Kidney glomerular epithelial cell (primary cell): ENCODE results near the gene PRDM16.

Source experiments
- DNase-seq: peaks from one replicate; lab custom pipeline; 2025; lab: John Stamatoyannopoulos, UW

Gene PRDM16

DNA sequence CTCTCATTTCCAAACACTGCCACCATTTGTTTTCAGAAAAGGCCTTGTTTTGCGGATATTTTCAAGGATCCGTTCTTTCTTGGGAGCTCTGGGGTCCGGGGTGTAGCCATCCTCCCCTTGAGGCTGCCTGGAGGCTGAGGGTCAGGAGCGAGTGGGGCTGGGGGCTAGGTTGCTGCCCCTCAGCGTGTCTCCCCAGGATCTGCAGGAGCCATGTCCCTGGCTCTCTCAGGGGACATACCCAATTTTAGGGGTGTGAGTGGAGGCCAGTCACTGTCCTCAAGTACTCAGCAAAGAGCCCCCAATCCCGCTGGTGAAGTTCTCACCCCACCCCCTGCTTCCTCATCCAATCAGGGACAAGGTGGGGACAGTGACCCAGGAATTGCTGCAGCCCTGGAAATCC, 15.0 kb upstream of the PRDM16 start:
- no peak for DNase-seq

- DNase-seq: no peak
Measured at GRCh38 chr1:3054474-3054873, 14.5 kb upstream of the PRDM16 start.

GRCh38 chr1:3055051-3055450, 14.0 kb upstream of the PRDM16 start:
- DNase-seq: no peak

DNA sequence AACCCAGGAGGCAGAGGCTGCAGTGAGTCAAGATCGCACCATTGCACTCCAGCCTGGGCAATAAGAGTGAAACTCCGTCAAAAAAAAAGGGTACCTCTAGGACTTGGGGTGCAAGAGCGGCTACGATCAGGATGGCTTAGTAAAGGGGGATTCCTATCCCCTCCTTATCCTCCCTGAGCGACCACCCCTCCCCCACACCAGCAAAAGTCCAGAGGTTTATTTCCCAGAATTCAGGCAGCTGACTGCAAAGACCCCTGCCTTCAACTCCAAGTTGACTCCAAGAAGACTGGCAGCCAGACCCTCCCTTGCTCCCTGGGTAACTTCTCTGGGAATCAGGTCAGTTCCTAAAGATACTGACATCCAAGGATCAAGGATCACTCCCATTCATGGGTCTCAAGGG, 12.4 kb upstream of the PRDM16 start:
- no peak for DNase-seq

- no peak for DNase-seq
Measured at GRCh38 chr1:3058263-3059030, 10.6 kb upstream of the PRDM16 start.

DNA sequence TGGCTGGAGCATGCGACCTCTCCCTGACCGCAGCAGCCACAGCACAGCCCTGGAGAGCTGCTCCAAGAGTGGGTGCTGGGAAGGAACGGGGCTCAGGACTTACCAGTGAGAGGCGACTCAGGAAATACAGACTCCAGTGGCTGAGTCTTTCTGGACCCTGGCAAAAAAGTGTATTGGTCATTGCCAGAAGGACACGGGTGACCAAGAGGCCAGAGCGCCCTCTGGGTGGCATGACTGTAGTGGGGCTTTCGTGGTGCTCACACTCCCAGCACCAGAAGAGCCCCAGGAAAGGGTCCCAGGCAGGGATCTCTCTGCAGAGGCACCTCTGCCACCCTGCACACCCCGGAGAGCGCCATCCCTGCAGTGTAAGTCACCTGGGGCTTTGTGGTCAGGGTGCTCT, 8.9 kb upstream of the PRDM16 start:
- no peak for DNase-seq

GRCh38 chr1:3060601-3061551, 8.1 kb upstream of the PRDM16 start:
- DNase-seq: no peak

DNA sequence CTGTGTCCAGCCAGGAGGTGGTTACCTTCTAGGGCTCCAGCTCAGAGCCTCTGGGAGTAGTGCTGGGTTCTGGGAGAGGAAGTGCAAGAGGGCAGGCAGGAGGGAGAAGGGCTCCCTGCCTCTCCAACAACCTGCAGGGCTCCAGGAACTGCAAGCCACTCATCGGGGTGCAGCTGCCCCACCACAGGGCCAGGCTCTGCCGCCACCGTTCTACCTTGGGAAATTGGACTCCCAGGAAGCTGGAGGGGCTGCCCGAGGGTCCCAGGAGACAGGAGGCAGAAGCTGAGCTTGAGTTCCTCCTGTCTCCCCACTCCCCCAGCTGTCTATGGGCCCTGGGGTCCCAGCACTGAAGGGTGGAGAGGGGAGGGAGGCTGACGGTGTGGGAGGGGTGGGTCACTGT, 7.4 kb upstream of the PRDM16 start:
- DNase-seq: no peak

DNA sequence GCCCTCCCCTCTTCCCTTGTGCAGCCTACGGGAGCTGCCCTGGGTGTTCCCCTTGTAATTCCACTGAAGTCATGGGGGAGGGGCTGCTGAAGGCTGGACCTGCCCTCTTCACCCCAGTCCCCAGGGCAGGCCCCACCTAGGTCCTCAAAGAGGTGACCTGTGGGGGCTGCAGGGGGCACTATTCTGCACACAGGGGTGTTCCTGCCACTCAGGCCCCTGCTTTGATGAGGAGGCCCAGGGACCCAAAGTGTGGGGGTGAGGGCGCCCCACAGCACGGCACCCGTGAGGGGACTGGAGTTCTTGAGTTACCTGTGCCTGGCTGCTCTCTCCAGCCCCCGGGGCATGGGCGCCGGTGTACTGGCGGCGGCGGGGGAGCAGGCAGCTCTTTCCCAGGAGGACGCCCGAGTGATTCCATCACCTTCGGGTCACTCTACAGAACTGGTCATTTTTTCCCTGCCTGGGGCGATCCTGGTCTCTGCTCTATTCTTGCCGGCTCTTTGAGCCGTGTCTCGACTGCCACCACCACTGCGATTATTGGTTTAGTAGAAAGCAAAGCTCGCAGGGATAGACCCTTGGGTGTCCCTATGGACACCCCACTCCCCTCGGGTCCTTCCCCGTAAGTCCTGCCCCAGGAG, 6.9 kb upstream of the PRDM16 start:
- DNase-seq: no peak

- no peak for DNase-seq
Measured at GRCh38 chr1:3062616-3063378, 6.2 kb upstream of the PRDM16 start.

- no peak for DNase-seq
Measured at GRCh38 chr1:3063379-3064295, 5.4 kb upstream of the PRDM16 start.

DNA sequence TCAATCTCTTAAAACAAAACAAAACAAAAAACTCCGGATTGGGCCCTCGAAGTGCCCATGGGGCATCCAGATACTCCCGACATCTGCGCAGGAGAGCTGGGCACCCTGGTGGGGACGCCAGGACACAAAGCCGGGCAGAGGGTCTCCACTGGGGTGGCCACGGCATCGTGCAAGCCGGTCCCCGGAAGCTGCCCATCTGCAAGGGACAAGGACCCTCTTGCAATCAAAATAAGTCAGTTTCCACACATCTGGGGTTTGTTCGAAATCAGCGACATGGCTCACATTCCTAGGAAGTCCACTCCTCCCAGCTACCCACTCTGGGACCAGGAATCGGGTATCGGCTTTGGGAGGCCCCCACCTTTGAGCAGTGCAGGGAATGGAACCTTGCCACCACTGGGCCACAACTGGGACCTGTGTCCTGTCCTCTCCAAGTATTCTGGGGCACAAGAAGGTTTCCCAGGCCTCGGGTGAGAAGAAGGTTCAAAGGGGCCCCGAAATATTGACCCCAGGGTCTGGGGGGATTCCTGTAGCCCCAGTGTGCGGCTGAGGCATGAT, 4.6 kb upstream of the PRDM16 start:
- no peak for DNase-seq

GRCh38 chr1:3064901-3065300, 4.1 kb upstream of the PRDM16 start:
- DNase-seq: no peak

DNA sequence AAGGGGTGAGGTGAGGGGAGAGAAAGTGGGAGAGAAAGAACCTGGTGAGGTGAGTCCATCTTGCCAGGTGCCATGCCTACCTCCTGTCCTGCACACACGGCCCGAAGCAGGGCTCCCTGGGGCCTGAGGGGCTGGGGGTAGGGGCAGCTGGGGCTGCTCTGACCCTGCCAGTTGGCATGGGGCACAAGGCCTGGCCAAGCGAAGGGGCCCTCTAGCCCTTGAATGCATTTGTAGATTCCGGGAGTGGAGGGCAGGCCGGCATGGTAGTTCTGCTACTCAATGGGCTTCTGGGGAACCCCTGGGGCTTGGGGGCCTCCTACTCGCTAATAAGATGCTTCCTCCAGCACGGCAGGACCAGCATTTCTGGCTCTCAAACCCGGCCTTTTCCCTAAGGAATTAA, 3.6 kb upstream of the PRDM16 start:
- DNase-seq: no peak

GRCh38 chr1:3065797-3066196, 3.2 kb upstream of the PRDM16 start:
- DNase-seq: no peak

DNA sequence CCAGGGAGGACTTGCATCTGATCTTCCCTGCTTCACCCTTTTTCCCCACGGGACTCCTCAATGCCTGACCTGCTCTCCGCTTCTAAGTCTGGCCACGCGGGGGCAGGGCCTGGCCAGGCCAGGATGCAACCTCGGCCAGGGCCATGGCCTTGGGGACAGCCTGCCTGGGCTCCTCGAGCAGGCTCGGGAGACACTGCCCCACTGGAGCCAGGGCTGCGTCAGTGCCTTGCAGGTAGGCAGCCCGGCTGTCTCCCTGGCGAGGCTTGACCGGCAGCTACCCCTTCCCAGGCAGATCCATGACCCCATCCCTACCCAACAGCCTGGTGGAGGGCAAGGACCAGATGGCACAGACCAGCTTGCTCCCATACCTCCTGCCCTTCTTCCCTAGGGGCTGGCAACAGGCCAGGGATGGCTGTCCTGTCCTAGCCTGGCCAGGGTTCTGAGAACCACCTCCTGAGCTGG, 2.7 kb upstream of the PRDM16 start:
- no peak for DNase-seq

GRCh38 chr1:3066826-3067225, 2.2 kb upstream of the PRDM16 start:
- DNase-seq: no peak

- no peak for DNase-seq
Measured at GRCh38 chr1:3067301-3067670, 1.7 kb upstream of the PRDM16 start.

GRCh38 chr1:3067671-3068563, 1.1 kb upstream of the PRDM16 start:
- DNase-seq: no peak
